Esophagus squamous epithelium (tissue), 5 donors: ENCODE results near the gene ITGAL. TPM values are rescaled to one million over a fixed set of nuclear protein-coding genes. Genes with fewer than 3 reads are reported as not detected.

ENCODE experiments used
- DNase-seq: peaks from one replicate; lab custom pipeline; 2025; lab: John Stamatoyannopoulos, UW
- H3K27ac ChIP-seq, 4 donors: fragments of 200-600 bp; sonication (generic); one replicate each; pipeline ENCODE4 v1.5.1; 2016 to 2019; ENCODE audit warnings: mild to moderate bottlenecking in 1 of 4
- H3K27me3 ChIP-seq, 4 donors: fragments of 200-600 bp; sonication (generic); 1 replicate in 3 of 4; 2 replicates in 1 of 4; pipeline versions ENCODE4 v1.5.1 to v1.6.0; 2017 to 2021; ENCODE audit warnings: antibody characterized with exemption in 1 of 4
- H3K36me3 ChIP-seq, 3 donors: fragments of 200-600 bp; sonication (generic); one replicate each; pipeline ENCODE4 v1.5.1; 2016 to 2019
- H3K4me1 ChIP-seq, 3 donors: fragments of 200-600 bp; sonication (generic); one replicate each; pipeline ENCODE4 v1.5.1; 2017 to 2019
- H3K4me3 ChIP-seq, 4 donors: fragments of 200-600 bp; sonication (generic); 1 replicate in 3 of 4; 2 replicates in 1 of 4; pipeline ENCODE4 v1.5.1; 2016 to 2019; ENCODE audit warnings: mild to moderate bottlenecking in 2 of 4, moderate library complexity in 1 of 4
- H3K9me3 ChIP-seq, 3 donors: fragments of 200-600 bp; sonication (generic); one replicate each; pipeline ENCODE4 v1.5.1; 2016 to 2019
- CTCF ChIP-seq, 6 experiments: fragments of 450-650 bp in 4 of 6; fragments of 200-600 bp in 2 of 6; sonication (generic) in 2 of 6; IDR thresholded peaks; one replicate each; pipeline ENCODE4 v1.5.1; 2016 to 2019; ENCODE audit warnings: antibody characterized with exemption in 6 of 6, mild to moderate bottlenecking in 4 of 6, moderate library complexity in 4 of 6
- POLR2A ChIP-seq, 4 donors: fragments of 450-650 bp; IDR thresholded peaks; one replicate each; pipeline ENCODE4 v1.6.1; 2017; ENCODE audit warnings: antibody characterized with exemption in 4 of 4, mild to moderate bottlenecking in 4 of 4, moderate library complexity in 3 of 4
- WGBS, 2 donors: methylation state at CpG; one replicate each; pipeline ENCODE4 v1.1.5; 2018; 5-methylcytosine and 5-hydroxymethylcytosine counted together
- intact Hi-C: fragments of 100-400 bp; cut with DNase I; formaldehyde crosslinking; loops from one replicate; pipeline ENCODE4 v1.15.0; 2022
- total RNA-seq, 4 donors: library from RNA; depleted of rRNA; stranded (reverse); fragments of >200 nt; gene quantifications; one replicate each; pipeline ENCODE4 v1.1.0, GENCODE V29; 2016
- donor health status: DM: yes; HTN: yes; CAD: no.

The ITGAL gene
- total RNA-seq, 4 donors from 2014 or later = 1.3 to 4.4 (median 2.4) TPM

- Histone ChIP-seq H3K4me1 (peaks cover 11 to 43% (median 16%) of the 10 kb centered on the region in 3 donors), H3K27me3 (no peaks in the 10 kb centered on the region), H3K27ac (no peak overlapping the region), H3K4me3 (no peak overlapping the region), H3K9me3 (no peaks in the 10 kb centered on the region), H3K36me3 (peaks cover 0 to 16% (median 0%) of the 10 kb centered on the region in 3 donors)
- intact Hi-C loops = no loop called here
- no peak for TF ChIP-seq CTCF (IDR thresholded peaks at IDR 0.05)
- no peak for TF ChIP-seq POLR2A (IDR thresholded peaks at IDR 0.05)
- 61 to 78% methylated on average over 16 to 18 of the region's 26 CpGs for WGBS, 2 donors
- no peak for DNase-seq
These were observed 51.4 kb downstream of the ITGAL start for GRCh38 chr16:30523768-30524574.

DNA sequence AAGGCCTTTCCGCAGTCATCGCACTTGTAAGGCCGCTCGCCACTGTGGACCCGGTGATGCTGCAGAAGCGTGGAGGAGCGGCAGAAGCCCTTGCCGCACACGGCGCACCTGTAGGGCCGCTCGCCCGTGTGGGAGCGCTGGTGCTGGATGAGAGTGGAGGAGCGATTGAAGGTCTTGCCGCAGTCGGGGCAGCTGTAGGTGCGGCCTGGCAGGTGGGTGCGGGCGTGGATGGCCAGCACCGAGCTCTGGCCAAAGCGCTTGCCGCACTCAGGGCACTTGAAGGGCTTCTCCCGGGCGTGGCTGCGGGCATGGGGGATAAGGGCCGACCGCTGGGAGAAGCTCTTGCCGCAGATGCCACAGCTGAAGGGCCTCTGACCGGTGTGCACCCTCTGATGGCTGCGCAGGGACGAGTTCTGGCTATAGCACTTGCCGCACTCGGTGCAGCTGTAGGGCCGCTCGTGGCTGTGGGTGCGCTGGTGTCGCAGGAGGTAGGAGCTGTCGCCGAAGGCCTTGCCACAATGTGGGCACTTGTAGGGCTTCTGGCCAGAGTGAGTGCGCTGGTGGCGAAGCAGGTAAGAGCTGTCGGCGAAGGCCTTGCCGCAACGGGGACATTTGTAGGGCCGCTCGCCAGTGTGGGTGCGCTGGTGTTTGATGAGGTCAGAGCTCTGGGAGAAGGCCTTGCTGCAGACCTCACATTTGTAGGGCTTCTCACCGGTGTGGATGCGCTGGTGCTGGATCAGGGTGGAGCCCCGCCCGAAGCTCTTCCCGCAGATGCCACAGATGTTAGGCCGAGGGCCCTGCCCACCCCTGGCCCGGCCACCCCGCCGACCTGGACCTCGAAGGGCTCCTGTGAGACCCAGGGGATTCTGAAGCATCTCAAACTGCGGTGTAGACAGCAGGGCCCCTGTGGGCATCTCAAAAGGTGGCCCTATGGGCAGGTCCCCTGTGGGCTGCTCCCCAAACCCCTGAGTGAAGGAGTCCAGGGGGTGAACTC, 52.3 kb downstream of the ITGAL start:
- intact Hi-C loops = loop anchor here (5.0 kb wide), 1 partner anchor 78 kb away; the partner anchor contains the start of gene SEPHS2
- TF ChIP-seq CTCF (IDR thresholded peaks at IDR 0.05) (no peak), POLR2A (IDR thresholded peaks at IDR 0.05) (no peak)
- Histone ChIP-seq H3K36me3 (peaks cover 0 to 16% (median 0%) of the 10 kb centered on the region in 3 donors), H3K9me3 (no peaks in the 10 kb centered on the region), H3K4me3 (no peak overlapping the region), H3K27ac (no peak overlapping the region), H3K4me1 (peaks cover 16 to 49% (median 17%) of the 10 kb centered on the region in 3 donors), H3K27me3 (no peaks in the 10 kb centered on the region)
- no peak for DNase-seq
- 94 to 100% methylated on average over 5 to 18 of the region's 60 CpGs for WGBS, 2 donors

DNA sequence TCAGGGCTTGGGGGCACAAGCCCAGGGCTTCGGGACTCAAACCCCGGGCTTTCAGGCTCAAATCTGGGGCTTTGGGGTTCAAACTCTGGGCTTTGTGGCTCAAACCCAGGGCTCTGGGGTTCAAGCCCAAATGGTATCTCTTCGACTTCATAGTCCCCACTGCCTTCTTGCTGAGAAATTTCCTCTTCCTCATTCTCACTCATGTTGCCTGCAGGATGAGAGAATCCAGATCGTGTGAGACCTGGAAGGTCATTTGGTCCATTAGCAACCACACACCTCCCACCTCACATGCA, 53.2 kb downstream of the ITGAL start:
- intact Hi-C loops = loop anchor here (5.0 kb wide), 1 partner anchor 78 kb away; the partner anchor contains the start of gene SEPHS2
- H3K36me3 ChIP-seq = peaks cover 0 to 19% (median 0%) of the 10 kb centered on the region in 3 donors
- H3K4me3 ChIP-seq = peak overlapping the region; percentile 71 to 92 (median 82)
- H3K27ac ChIP-seq = peak overlapping the region; percentile 93 to 100 (median 96)
- no peaks in the 10 kb centered on the region for H3K9me3 ChIP-seq
- H3K4me1 ChIP-seq = peaks cover 16 to 57% (median 17%) of the 10 kb centered on the region in 3 donors
- no peaks in the 10 kb centered on the region for H3K27me3 ChIP-seq
- TF ChIP-seq POLR2A (IDR thresholded peaks at IDR 0.05) (no peak), CTCF (IDR thresholded peaks at IDR 0.05) (no peak)
- 0 to 14% methylated on average over 1 to 2 of the region's 4 CpGs for WGBS, 2 donors
- DNase-seq = no peak

GRCh38 chr16:30526137-30526822, 53.7 kb downstream of the ITGAL start, which contains the start of gene ZNF768:
Gene ZNF768, minus strand, starts transcription at chr16:30526566. Its CDS starts 153 bp downstream, at chr16:30526413.
- 0% methylated on average over 7 of the region's 73 CpGs; no CpG with 5 or more reads in 1 of the 2 donors for WGBS, 2 donors
- intact Hi-C loops = loop anchor here (5.0 kb wide), 1 partner anchor 79 kb away; the partner anchor contains the start of gene SEPHS2
- H3K36me3 ChIP-seq = peaks cover 0 to 24% (median 0%) of the 10 kb centered on the region in 3 donors
- H3K4me1 ChIP-seq = peaks cover 16 to 57% (median 17%) of the 10 kb centered on the region in 3 donors
- no peaks in the 10 kb centered on the region for H3K27me3 ChIP-seq
- H3K9me3 ChIP-seq = no peaks in the 10 kb centered on the region
- no peak for TF ChIP-seq POLR2A (IDR thresholded peaks at IDR 0.05)
- H3K4me3 ChIP-seq = peak within 1 kb of the TSS; percentile 71 to 92 (median 82)
- no peak for DNase-seq
- peak within 1 kb of the TSS; percentile 93 to 100 (median 96) for H3K27ac ChIP-seq
